HepG2 (cell line): ENCODE results near the gene PPP2R2D. TPM values are rescaled to one million over a fixed set of nuclear protein-coding genes. Genes with fewer than 3 reads are reported as not detected.

ENCODE experiments used
- ATAC-seq: fragments of 200-7000 bp; cut with Tn5 transposase; 3 replicates; pipeline ENCODE4 v1.9.1; 2020; ENCODE audit warnings: mild to moderate bottlenecking, moderate library complexity
- BruUV-seq: library from RNA; stranded (reverse); fragments of 400-500 nt; replicated peaks from 2 replicates; lab custom pipeline; 2021; lab: Mats Ljungman, UMichigan
- CTCF ChIA-PET: fragments of 300-600 bp; formaldehyde crosslinking; extraction: SDS; loops from one replicate; lab custom pipeline; 2021; ENCODE audit warnings: low total read pairs, inconsistent platforms, low intra/inter-chr PET ratio; lab: Yijun Ruan, JAX
- POLR2A ChIA-PET: fragments of 350-600 bp; sonication (Branson Sonifier 250); formaldehyde crosslinking; loops from one replicate; lab custom pipeline; 2020; ENCODE audit warnings: antibody characterized with exemption, inconsistent platforms; lab: Yijun Ruan, JAX
- DNase-seq: peaks from one replicate; pipeline ENCODE4 v3.0.0-alpha.2; 2015; ENCODE audit warnings: low spot score
- FAIRE-seq: peaks from 3 replicates; lab custom pipeline; 2011; peaks lifted over from hg19 to GRCh38; lab: Jason Lieb, UNC
- H2AFZ ChIP-seq: one replicate; pipeline ENCODE4 v1.6.1; 2011; ENCODE audit warnings: low read length, inconsistent platforms
- H3K27ac ChIP-seq: fragments of 300-600 bp; 3 replicates; pipeline ENCODE4 v1.8.0; 2011; ENCODE audit warnings: mixed run types, mild to moderate bottlenecking, mixed read lengths, low read length, inconsistent platforms; ENCODE audit not compliant: insufficient read depth; ENCODE audit errors: extremely low read length
- H3K27me3 ChIP-seq, 2 experiments: fragments of 200-600 bp in 1 of 2; 2 replicates in 1 of 2; 3 replicates in 1 of 2; pipeline versions ENCODE4 v1.6.0 to v1.8.0; 2011; ENCODE audit warnings: low read length in 2 of 2, mild to moderate bottlenecking in 2 of 2, moderate library complexity in 2 of 2, inconsistent platforms in 1 of 2; ENCODE audit not compliant: insufficient read depth in 2 of 2, control insufficient read depth in 1 of 2
- H3K36me3 ChIP-seq, 2 experiments: fragments of 200-600 bp in 1 of 2; replicated peaks in 1 of 2; 2 replicates in 1 of 2; 3 replicates in 1 of 2; pipeline versions ENCODE4 v1.5.1 to v1.8.0; 2011; ENCODE audit warnings: low read length in 2 of 2, inconsistent platforms in 1 of 2; ENCODE audit not compliant: insufficient read depth in 2 of 2, control insufficient read depth in 1 of 2
- H3K4me1 ChIP-seq: 2 replicates; pipeline ENCODE4 v1.5.1; 2012; ENCODE audit warnings: low read length, inconsistent platforms; ENCODE audit not compliant: insufficient read depth
- H3K4me2 ChIP-seq: 2 replicates; pipeline ENCODE4 v1.6.0; 2011; ENCODE audit warnings: low read depth, low read length, inconsistent platforms
- H3K4me3 ChIP-seq, 3 experiments: fragments of 200-600 bp in 1 of 3; sonication (generic), shearing (Covaris generic) in 1 of 3; replicated peaks in 1 of 3; 2 replicates each; pipeline ENCODE4 v1.5.1; 2011 to 2016; ENCODE audit warnings: low read length in 3 of 3, inconsistent platforms in 2 of 3, low read depth in 2 of 3, mild to moderate bottlenecking in 2 of 3, control low read depth in 1 of 3, mixed read lengths in 1 of 3; ENCODE audit not compliant: insufficient read depth in 1 of 3
- H3K79me2 ChIP-seq: one replicate; pipeline ENCODE4 v1.6.1; 2011; ENCODE audit warnings: low read length, inconsistent platforms; ENCODE audit not compliant: insufficient read depth
- H3K9ac ChIP-seq: 2 replicates; pipeline ENCODE4 v1.6.0; 2011; ENCODE audit warnings: mild to moderate bottlenecking, low read depth, low read length, inconsistent platforms; ENCODE audit not compliant: insufficient read depth
- H3K9me3 ChIP-seq: 2 replicates; pipeline ENCODE4 v1.5.1; 2012; ENCODE audit warnings: mild to moderate bottlenecking, low read length
- H4K20me1 ChIP-seq: 2 replicates; pipeline ENCODE4 v1.6.0; 2011; ENCODE audit warnings: inconsistent platforms, mild to moderate bottlenecking, low read length, moderate library complexity; ENCODE audit not compliant: insufficient read depth
- KAT7 ChIP-seq: IDR thresholded peaks from 2 replicates; pipeline ENCODE4 v1.6.1; 2018; ENCODE audit warnings: borderline replicate concordance, missing compliant biosample characterization
- NFKBIZ ChIP-seq: IDR thresholded peaks from 2 replicates; pipeline ENCODE4 v1.6.1; 2018; ENCODE audit warnings: missing genetic modification reagents, missing compliant biosample characterization
- PITX1 ChIP-seq: sonication (generic); formaldehyde crosslinking; IDR thresholded peaks from 2 replicates; pipeline ENCODE4 v1.5.1; 2020; ENCODE audit warnings: mild to moderate bottlenecking, missing genetic modification reagents
- PPARG ChIP-seq: conservative IDR thresholded peaks from 2 replicates; pipeline ENCODE4 v1.6.1; 2016; ENCODE audit warnings: missing biosample characterization, missing genetic modification reagents
- SMC3 ChIP-seq: IDR thresholded peaks from 2 replicates; pipeline ENCODE4 v1.6.1; 2011; ENCODE audit warnings: low read length, improper control_type of control experiment
- SNAI1 ChIP-seq: sonication (generic); formaldehyde crosslinking; IDR thresholded peaks from 2 replicates; pipeline ENCODE4 v1.5.0; 2020; ENCODE audit warnings: mild to moderate bottlenecking, missing genetic modification reagents, borderline replicate concordance
- ZNF607 ChIP-seq: sonication (generic); formaldehyde crosslinking; IDR thresholded peaks from 2 replicates; pipeline ENCODE4 v1.5.1; 2020; ENCODE audit warnings: missing genetic modification reagents, mild to moderate bottlenecking, borderline replicate concordance
- ZNF839 ChIP-seq: sonication (generic); formaldehyde crosslinking; IDR thresholded peaks from 2 replicates; pipeline ENCODE4 v1.4.0; 2020; ENCODE audit warnings: missing genetic modification reagents, mild to moderate bottlenecking, borderline replicate concordance
- WGBS: methylation state at CpG from one replicate; pipeline ENCODE4 v1.1.6; 2017; ENCODE audit warnings: low lambda C conversion rate; 5-methylcytosine and 5-hydroxymethylcytosine counted together
- in situ Hi-C: cut with HindIII; loops from 2 replicates; pipeline ENCODE4 v1.10.0; 2017; ENCODE audit warnings: low pct_unique_long_range_greater_than_20kb; ENCODE audit not compliant: extremely low pct_ligation_motif_present
- intact Hi-C: fragments of 100-400 bp; cut with micrococcal nuclease; formaldehyde crosslinking; loops from one replicate; pipeline ENCODE4 v1.10.0; 2022; ENCODE audit not compliant: unreplicated experiment
- polyA plus RNA-seq, 8 experiments: library from polyadenylated mRNA; depleted of rRNA in 3 of 8; stranded (reverse) in 7 of 8; unstranded in 1 of 8; fragments of >200 nt; fragmentation: Illumina TruSeq in 4 of 8; extraction: Trizol in 4 of 8; gene quantifications; 2 replicates each; pipeline versions ENCODE4 v1.2.1 to v1.2.3, GENCODE V29; 2011 to 2016; ENCODE audit warnings: low read depth in 4 of 8, missing spikeins in 1 of 8, mixed read lengths in 1 of 8; ENCODE audit not compliant: insufficient read depth in 1 of 8
- total RNA-seq, 5 experiments: library from RNA; depleted of rRNA; stranded (reverse); fragments of >200 nt; fragmentation: Illumina TruSeq; extraction: Trizol; gene quantifications; 2 replicates each; pipeline ENCODE4 v1.2.3, GENCODE V29; 2016; ENCODE audit warnings: low read depth in 1 of 5
- TF ChIP-seq, protein P1 (sequence below): sonication (generic); IDR thresholded peaks from 2 replicates; pipeline ENCODE4 v1.6.1; 2016; ENCODE audit warnings: low read depth, borderline replicate concordance
- TF ChIP-seq, protein P2 (sequence below): IDR thresholded peaks from 2 replicates; pipeline ENCODE4 v1.6.1; 2016; ENCODE audit warnings: missing genetic modification reagents, missing compliant biosample characterization

The PPP2R2D gene
- total and polyA plus RNA-seq, 2 of the 13 experiments (the other 11 are each of a cell fraction or from before 2014, with no cell fraction given): 32.7 to 33.2 TPM

DNA sequence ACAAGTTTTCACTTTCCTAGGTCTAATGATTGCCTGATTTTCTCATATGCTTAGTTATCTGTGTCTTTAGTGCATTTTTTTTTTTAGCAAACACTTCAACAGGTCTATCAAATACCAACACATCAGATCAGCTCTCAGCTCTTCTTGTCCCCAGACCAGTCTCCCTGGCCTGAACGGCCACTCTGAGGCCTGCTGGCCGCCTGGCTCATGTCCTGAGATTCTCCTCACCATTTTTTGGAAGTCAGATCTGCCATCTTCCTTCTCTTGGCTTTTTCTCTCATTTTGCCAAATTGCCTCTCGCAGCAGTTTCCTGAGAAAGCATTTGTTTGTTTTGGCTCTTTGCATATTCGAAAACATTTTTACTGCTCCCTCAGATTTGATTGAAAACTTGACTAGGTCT, 29.3 kb downstream of the PPP2R2D start:
- Histone ChIP-seq H3K36me3 (peaks cover 4 to 17% of the 10 kb centered on the region in 2 experiments; a peak in 4 of 5 replicates), H3K27ac (no peak overlapping the region), H3K79me2 (peaks cover 94% of the 10 kb centered on the region), H3K27me3 (no peaks in the 10 kb centered on the region), H3K4me3 (no peak overlapping the region), H2AFZ (no peak overlapping the region), H4K20me1 (peaks cover 74% of the 10 kb centered on the region), H3K4me1 (peaks cover 27% of the 10 kb centered on the region), H3K9me3 (peaks cover 2% of the 10 kb centered on the region), H3K9ac (no peak overlapping the region), H3K4me2 (no peak overlapping the region)
- no TSS peak for BruUV-seq
- ChIA-PET CTCF (no interaction called here), POLR2A (no interaction called here)
- DNase-seq (no peak), FAIRE-seq (no peak), ATAC-seq (no peak)
- intact Hi-C loops: no loop called here
- in situ Hi-C loops: no loop called here
- no peak for TF ChIP-seq ZNF839 (CRISPR knock-in tag)
- TF ChIP-seq SNAI1 (CRISPR knock-in tag): no peak
- TF ChIP-seq, protein P1, sequence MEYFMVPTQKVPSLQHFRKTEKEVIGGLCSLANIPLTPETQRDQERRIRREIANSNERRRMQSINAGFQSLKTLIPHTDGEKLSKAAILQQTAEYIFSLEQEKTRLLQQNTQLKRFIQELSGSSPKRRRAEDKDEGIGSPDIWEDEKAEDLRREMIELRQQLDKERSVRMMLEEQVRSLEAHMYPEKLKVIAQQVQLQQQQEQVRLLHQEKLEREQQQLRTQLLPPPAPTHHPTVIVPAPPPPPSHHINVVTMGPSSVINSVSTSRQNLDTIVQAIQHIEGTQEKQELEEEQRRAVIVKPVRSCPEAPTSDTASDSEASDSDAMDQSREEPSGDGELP: no peak
- TF ChIP-seq ZNF607 (CRISPR knock-in tag): no peak
- no peak for TF ChIP-seq KAT7 (CRISPR knock-in tag)
- no peak for TF ChIP-seq NFKBIZ (CRISPR knock-in tag)
- no peak for TF ChIP-seq SMC3
- no peak for TF ChIP-seq PPARG (CRISPR knock-in tag)
- TF ChIP-seq, protein P2, sequence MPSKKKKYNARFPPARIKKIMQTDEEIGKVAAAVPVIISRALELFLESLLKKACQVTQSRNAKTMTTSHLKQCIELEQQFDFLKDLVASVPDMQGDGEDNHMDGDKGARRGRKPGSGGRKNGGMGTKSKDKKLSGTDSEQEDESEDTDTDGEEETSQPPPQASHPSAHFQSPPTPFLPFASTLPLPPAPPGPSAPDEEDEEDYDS (CRISPR knock-in tag): no peak
- no peak for TF ChIP-seq PITX1 (CRISPR knock-in tag)
- WGBS: 98% methylated on average over 4 of the region's 4 CpGs
